ENCODE data around the gene RIC1.

The RIC1 gene

DNA sequence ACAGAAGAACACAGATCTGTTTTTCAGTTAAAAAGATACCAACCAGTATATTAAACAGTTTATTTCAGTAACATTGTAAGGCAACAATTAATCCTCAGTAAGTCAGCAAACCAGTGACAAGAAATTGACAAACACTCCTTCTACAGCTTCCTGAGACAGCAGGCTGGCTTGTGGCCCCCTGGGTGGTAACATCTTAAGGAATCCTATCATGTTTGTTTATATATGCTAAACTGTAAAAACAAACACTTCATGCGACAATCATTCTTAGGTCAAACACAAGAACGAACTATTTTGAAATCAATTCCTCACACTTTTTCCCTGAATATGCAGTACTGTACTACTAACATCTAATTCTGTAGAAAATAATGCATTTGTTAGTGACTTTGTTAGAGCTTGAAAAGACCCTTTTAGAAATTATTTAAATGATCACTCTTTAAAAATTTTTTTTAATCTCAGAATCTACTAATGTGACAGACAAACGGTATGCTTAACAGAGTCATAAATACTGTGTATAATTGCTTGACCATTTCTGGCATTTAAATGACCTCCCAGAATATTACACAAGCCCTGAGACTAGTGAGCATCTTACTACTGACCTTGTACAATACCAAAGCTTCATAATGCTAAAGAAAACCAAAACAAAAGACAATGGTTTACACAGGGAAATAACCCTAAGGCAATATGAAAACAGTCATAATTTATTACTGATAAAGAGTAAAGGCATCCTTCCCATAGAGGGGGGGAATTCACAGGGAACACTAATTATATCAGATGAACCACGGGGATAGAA is 155.8 kb downstream of the RIC1 start:
- POLR2A ChIA-PET = no interaction called here
- no peak overlapping the region for H3K4me3 ChIP-seq (ENCODE audit: low read depth, low read length)
- H3K9me3 ChIP-seq (ENCODE audit: control insufficient read depth, insufficient read depth, low read depth, low read length) = no peaks in the 10 kb centered on the region
- H3K27ac ChIP-seq (ENCODE audit: extremely low read depth, low read depth, low read length) = no peak overlapping the region
- no peaks in the 10 kb centered on the region for H3K4me1 ChIP-seq (ENCODE audit: control insufficient read depth, insufficient read depth, low read length)
- CTCF ChIA-PET = no interaction called here
- no peak for TF ChIP-seq ZNF623 (tag by site-specific recombination; IDR thresholded peaks at IDR 0.05)
- no peak for TF ChIP-seq ZNF404 (tag by site-specific recombination; IDR thresholded peaks at IDR 0.05)
- TF ChIP-seq ZNF354C (tag by site-specific recombination; IDR thresholded peaks at IDR 0.05; ENCODE audit: borderline replicate concordance, low read depth) = no peak
- TF ChIP-seq, protein P1, sequence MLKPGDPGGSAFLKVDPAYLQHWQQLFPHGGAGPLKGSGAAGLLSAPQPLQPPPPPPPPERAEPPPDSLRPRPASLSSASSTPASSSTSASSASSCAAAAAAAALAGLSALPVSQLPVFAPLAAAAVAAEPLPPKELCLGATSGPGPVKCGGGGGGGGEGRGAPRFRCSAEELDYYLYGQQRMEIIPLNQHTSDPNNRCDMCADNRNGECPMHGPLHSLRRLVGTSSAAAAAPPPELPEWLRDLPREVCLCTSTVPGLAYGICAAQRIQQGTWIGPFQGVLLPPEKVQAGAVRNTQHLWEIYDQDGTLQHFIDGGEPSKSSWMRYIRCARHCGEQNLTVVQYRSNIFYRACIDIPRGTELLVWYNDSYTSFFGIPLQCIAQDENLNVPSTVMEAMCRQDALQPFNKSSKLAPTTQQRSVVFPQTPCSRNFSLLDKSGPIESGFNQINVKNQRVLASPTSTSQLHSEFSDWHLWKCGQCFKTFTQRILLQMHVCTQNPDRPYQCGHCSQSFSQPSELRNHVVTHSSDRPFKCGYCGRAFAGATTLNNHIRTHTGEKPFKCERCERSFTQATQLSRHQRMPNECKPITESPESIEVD (tag by site-specific recombination; IDR thresholded peaks at IDR 0.05) = no peak
- TF ChIP-seq HOXD13 (CRISPR knock-in tag; IDR thresholded peaks at IDR 0.05; ENCODE audit: borderline replicate concordance) = no peak
- TF ChIP-seq ZNF707 (tag by site-specific recombination; IDR thresholded peaks at IDR 0.05) = no peak
- TF ChIP-seq ZNF558 (tag by site-specific recombination; IDR thresholded peaks at IDR 0.05) = no peak
- no peak for TF ChIP-seq ZNF24 (tag by site-specific recombination; IDR thresholded peaks at IDR 0.05)
- TF ChIP-seq, protein P2, sequence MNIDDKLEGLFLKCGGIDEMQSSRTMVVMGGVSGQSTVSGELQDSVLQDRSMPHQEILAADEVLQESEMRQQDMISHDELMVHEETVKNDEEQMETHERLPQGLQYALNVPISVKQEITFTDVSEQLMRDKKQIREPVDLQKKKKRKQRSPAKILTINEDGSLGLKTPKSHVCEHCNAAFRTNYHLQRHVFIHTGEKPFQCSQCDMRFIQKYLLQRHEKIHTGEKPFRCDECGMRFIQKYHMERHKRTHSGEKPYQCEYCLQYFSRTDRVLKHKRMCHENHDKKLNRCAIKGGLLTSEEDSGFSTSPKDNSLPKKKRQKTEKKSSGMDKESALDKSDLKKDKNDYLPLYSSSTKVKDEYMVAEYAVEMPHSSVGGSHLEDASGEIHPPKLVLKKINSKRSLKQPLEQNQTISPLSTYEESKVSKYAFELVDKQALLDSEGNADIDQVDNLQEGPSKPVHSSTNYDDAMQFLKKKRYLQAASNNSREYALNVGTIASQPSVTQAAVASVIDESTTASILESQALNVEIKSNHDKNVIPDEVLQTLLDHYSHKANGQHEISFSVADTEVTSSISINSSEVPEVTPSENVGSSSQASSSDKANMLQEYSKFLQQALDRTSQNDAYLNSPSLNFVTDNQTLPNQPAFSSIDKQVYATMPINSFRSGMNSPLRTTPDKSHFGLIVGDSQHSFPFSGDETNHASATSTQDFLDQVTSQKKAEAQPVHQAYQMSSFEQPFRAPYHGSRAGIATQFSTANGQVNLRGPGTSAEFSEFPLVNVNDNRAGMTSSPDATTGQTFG (tag by site-specific recombination; IDR thresholded peaks at IDR 0.05; ENCODE audit: borderline replicate concordance) = no peak
- TF ChIP-seq ZNF292 (tag by site-specific recombination; IDR thresholded peaks at IDR 0.05; ENCODE audit: borderline replicate concordance, low read depth) = no peak
- peaks cover 0 to 27% of the 10 kb centered on the region in 2 experiments; a peak in 2 of 3 replicates for H3K36me3 ChIP-seq (ENCODE audit: control insufficient read depth in 2 of 2, insufficient read depth in 1 of 2, low read length in 2 of 2)

DNA sequence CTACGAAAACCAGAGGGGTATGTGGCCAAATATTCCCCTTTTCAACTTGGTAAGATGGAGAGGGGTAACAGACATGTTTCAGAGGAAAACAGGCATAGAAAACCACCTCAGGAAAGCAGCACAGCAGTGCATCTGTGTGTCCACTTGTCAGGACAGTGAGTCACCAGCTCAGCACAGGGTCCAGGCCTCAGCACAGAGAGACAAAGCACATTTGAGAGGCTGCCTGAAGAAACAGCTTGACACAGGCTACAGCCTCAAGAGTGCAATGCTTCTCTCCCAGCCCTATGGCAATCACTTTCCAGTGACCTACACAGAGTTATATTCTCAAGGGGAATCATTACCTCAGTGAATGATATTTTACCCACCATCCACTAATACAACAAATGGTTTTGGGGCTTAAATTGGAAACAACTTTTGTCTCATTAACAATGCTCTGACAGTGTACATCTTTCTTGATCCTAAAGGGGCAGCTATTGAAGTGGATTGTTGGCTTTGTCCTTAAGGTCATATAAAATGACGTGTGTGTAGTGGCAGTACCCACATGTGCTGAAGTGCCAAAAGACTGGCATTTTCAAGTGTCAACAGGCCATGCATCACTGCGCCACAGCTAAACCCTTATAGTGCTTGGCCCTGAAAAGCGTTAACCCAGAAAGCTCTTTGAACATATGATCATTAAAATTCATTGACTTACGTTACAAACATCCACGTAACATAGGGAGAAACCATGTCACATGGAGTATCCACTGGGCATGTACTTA is 157.6 kb downstream of the RIC1 start:
- POLR2A ChIA-PET = no interaction called here
- H3K36me3 ChIP-seq (ENCODE audit: control insufficient read depth in 2 of 2, insufficient read depth in 1 of 2, low read length in 2 of 2) = peaks cover 0 to 26% of the 10 kb centered on the region in 2 experiments; a peak in 2 of 3 replicates
- H3K27ac ChIP-seq (ENCODE audit: extremely low read depth, low read depth, low read length) = no peak overlapping the region
- TF ChIP-seq, protein P3, sequence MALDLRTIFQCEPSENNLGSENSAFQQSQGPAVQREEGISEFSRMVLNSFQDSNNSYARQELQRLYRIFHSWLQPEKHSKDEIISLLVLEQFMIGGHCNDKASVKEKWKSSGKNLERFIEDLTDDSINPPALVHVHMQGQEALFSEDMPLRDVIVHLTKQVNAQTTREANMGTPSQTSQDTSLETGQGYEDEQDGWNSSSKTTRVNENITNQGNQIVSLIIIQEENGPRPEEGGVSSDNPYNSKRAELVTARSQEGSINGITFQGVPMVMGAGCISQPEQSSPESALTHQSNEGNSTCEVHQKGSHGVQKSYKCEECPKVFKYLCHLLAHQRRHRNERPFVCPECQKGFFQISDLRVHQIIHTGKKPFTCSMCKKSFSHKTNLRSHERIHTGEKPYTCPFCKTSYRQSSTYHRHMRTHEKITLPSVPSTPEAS (tag by site-specific recombination; IDR thresholded peaks at IDR 0.05) = no peak
- TF ChIP-seq ZNF416 (tag by site-specific recombination; IDR thresholded peaks at IDR 0.05) (no peak), ZNF555 (tag by site-specific recombination; conservative IDR thresholded peaks at IDR 0.05) (no peak), ZNF561 (tag by site-specific recombination; IDR thresholded peaks at IDR 0.05; ENCODE audit: borderline replicate concordance) (no peak), ZNF830 (tag by site-specific recombination; IDR thresholded peaks at IDR 0.05; ENCODE audit: low read depth) (no peak)
- TF ChIP-seq, protein P4, sequence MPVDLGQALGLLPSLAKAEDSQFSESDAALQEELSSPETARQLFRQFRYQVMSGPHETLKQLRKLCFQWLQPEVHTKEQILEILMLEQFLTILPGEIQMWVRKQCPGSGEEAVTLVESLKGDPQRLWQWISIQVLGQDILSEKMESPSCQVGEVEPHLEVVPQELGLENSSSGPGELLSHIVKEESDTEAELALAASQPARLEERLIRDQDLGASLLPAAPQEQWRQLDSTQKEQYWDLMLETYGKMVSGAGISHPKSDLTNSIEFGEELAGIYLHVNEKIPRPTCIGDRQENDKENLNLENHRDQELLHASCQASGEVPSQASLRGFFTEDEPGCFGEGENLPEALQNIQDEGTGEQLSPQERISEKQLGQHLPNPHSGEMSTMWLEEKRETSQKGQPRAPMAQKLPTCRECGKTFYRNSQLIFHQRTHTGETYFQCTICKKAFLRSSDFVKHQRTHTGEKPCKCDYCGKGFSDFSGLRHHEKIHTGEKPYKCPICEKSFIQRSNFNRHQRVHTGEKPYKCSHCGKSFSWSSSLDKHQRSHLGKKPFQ (tag by site-specific recombination; IDR thresholded peaks at IDR 0.05) = no peak
- no peaks in the 10 kb centered on the region for H3K4me1 ChIP-seq (ENCODE audit: control insufficient read depth, insufficient read depth, low read length)
- H3K9me3 ChIP-seq (ENCODE audit: control insufficient read depth, insufficient read depth, low read depth, low read length) = no peaks in the 10 kb centered on the region
- CTCF ChIA-PET = no interaction called here
- H3K4me3 ChIP-seq (ENCODE audit: low read depth, low read length) = no peak overlapping the region
